Ishikawa (cell line): ENCODE results near the gene SERPINA1.
A peak's percentile ranks its signal among the peaks of the same experiment; 100 is the strongest.

Experiments used
- CEBPB ChIP-seq: IDR thresholded peaks from 2 replicates; pipeline ENCODE4 v1.6.1; 2012
- CREB1 ChIP-seq: IDR thresholded peaks from 2 replicates; pipeline ENCODE4 v1.6.1; 2012; ENCODE audit warnings: low read depth
- EGR1 ChIP-seq: IDR thresholded peaks from 2 replicates; pipeline ENCODE4 v1.6.1; 2012
- EP300 ChIP-seq: IDR thresholded peaks from 2 replicates; pipeline ENCODE4 v1.6.1; 2012; ENCODE audit warnings: borderline replicate concordance
- FOXM1 ChIP-seq: IDR thresholded peaks from 2 replicates; pipeline ENCODE4 v1.6.1; 2012; ENCODE audit warnings: low read depth, borderline replicate concordance
- MAX ChIP-seq: IDR thresholded peaks from 2 replicates; pipeline ENCODE4 v1.6.1; 2012
- RAD21 ChIP-seq: IDR thresholded peaks from 2 replicates; pipeline ENCODE4 v1.6.1; 2012; ENCODE audit warnings: low read depth
- TAF1 ChIP-seq: IDR thresholded peaks from 2 replicates; pipeline ENCODE4 v1.6.1; 2012; ENCODE audit warnings: low read depth, mild to moderate bottlenecking
- TCF12 ChIP-seq: IDR thresholded peaks from 2 replicates; pipeline ENCODE4 v1.6.1; 2012; ENCODE audit warnings: low read depth
- USF1 ChIP-seq: IDR thresholded peaks from 2 replicates; pipeline ENCODE4 v1.6.1; 2012
- YY1 ChIP-seq: IDR thresholded peaks from 2 replicates; pipeline ENCODE4 v1.6.1; 2012; ENCODE audit warnings: low read depth
- ZBTB7A ChIP-seq: IDR thresholded peaks from 2 replicates; pipeline ENCODE4 v1.6.1; 2012; ENCODE audit warnings: low read depth
- TF ChIP-seq, protein P1 (sequence below): IDR thresholded peaks from 2 replicates; pipeline ENCODE4 v1.6.1; 2012; ENCODE audit warnings: low read depth, mild to moderate bottlenecking

- TF ChIP-seq CEBPB, result no peak
- TF ChIP-seq RAD21, result peak; percentile 20; the same call in 1 of the 2 replicates
- no peak for TF ChIP-seq FOXM1
- TF ChIP-seq MAX, result no peak
- TF ChIP-seq EP300, result no peak
- no peak for TF ChIP-seq ZBTB7A
- TF ChIP-seq, protein P1, sequence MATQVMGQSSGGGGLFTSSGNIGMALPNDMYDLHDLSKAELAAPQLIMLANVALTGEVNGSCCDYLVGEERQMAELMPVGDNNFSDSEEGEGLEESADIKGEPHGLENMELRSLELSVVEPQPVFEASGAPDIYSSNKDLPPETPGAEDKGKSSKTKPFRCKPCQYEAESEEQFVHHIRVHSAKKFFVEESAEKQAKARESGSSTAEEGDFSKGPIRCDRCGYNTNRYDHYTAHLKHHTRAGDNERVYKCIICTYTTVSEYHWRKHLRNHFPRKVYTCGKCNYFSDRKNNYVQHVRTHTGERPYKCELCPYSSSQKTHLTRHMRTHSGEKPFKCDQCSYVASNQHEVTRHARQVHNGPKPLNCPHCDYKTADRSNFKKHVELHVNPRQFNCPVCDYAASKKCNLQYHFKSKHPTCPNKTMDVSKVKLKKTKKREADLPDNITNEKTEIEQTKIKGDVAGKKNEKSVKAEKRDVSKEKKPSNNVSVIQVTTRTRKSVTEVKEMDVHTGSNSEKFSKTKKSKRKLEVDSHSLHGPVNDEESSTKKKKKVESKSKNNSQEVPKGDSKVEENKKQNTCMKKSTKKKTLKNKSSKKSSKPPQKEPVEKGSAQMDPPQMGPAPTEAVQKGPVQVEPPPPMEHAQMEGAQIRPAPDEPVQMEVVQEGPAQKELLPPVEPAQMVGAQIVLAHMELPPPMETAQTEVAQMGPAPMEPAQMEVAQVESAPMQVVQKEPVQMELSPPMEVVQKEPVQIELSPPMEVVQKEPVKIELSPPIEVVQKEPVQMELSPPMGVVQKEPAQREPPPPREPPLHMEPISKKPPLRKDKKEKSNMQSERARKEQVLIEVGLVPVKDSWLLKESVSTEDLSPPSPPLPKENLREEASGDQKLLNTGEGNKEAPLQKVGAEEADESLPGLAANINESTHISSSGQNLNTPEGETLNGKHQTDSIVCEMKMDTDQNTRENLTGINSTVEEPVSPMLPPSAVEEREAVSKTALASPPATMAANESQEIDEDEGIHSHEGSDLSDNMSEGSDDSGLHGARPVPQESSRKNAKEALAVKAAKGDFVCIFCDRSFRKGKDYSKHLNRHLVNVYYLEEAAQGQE, result no peak
- TF ChIP-seq TAF1, result no peak
- TF ChIP-seq CREB1, result no peak
- no peak for TF ChIP-seq YY1
- TF ChIP-seq TCF12, result no peak
- TF ChIP-seq EGR1, result no peak
- no peak for TF ChIP-seq USF1
Observed at GRCh38 chr14:94372021-94372605, 16.3 kb downstream of the SERPINA1 start.
